ENCODE results near the gene FAM174C.
"Not testable (repeated sequence)": the region's sequence is repeated elsewhere in the genome, so short reads cannot be mapped to it uniquely, and the experiment has no call there.

The FAM174C gene

GRCh38 chr19:1300744-1301490 lies 25.6 kb downstream of the FAM174C start:
- DNase-seq (ENCODE audit: low spot score), result no peak

GRCh38 chr19:1302533-1303239 lies 27.4 kb downstream of the FAM174C start:
- DNase-seq (ENCODE audit: low spot score), result peak; percentile 71

DNA sequence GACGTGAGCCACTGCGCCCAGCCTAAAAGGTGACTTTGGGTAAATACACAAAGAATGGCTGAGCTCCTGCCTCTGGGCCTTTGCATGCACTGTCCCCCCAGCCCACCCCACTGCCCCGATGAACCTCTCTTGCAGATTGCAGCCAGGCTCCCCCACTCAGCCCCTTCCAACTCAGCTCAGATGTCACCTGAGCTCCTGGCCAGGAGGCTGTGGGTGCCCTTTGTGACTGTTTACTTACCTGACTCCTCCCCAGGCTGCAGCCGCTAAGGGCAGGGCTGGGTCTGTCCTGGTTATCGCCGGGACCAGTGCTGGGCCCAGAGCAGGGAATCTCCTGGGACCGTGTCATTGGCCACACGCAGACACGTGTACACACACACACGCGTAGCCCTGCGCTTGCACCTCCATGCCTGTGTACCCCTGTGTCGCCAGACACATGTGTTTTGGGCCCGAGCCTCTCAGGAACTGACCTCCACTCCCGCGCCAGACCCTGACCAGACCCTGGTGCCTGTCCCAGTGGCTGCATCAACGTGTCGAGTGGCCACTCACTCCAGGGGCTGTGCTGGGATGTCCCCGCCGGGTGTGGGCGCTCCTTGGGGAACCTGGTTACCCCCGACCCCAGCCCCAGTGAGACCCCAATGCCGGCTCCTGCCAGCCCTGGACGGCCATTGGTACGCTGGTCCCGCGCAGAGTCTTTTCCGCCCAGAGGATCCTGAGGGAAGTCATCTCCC lies 29.0 kb downstream of the FAM174C start:
- DNase-seq (ENCODE audit: low spot score), result no peak

- DNase-seq (ENCODE audit: low spot score), result not testable (repeated sequence)
Observed at GRCh38 chr19:1305354-1305753, 30.0 kb downstream of the FAM174C start.

DNA sequence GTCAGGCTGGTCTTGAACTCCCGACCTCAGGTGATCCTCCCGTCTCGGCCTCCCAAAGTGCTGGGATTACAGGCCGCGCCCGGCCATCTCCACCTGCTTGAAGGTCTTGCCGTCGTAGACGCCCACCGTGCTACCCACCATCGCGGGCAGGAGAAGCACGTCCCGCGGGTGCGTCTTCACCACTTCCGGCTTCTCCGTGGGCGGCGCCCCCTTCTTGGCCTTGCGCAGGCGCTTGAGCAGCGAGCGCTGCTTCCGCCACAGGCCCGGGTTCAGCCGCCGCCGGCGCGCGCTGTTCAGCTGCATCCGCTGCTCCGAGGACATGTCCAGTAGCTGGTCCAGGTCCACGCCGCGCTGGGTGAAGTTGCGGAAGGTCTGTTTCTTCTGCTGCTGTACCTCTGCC lies 32.0 kb downstream of the FAM174C start:
- DNase-seq (ENCODE audit: low spot score), result no peak

- DNase-seq (ENCODE audit: low spot score), result no peak
Observed at GRCh38 chr19:1307755-1308303, 32.5 kb downstream of the FAM174C start.

DNA sequence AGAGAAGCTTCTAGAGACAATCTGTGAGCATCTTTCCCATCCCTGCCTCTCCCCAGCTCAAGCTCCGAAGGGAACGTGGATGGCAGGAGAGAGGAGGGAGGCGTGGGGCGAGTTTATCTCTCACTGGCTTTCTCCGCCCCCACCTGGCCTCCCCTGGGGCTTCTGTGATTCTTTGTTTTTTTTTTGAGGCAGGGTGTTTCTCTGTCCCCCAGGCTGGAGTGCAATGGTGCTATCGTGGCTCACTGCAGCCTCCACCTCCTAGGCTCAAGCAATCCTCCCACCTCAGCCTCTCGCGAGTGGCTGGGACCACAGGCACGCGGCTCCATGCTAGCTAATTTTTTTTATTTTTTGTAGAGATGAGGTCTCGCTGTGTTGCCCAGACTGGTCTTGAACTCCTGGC lies 33.4 kb downstream of the FAM174C start:
- no peak for DNase-seq (ENCODE audit: low spot score)

GRCh38 chr19:1309977-1310852 lies 34.9 kb downstream of the FAM174C start:
- no peak for DNase-seq (ENCODE audit: low spot score)

DNA sequence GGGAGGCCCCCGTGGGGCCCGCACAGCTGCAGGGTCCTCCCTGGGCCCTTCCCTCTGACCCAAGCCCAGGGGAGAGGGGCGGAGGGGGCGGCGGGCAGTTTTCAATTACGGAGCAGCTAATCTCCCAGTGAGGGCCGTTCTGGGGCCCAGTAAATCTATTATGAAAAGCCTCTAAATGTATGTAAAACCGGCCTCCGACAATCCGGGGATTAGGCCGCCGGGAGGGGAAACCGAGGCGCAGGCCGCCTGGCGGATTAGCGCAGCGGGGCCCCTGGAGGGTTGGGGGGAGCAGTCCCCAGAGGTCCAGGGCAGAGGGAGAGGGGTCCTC lies 35.5 kb downstream of the FAM174C start:
- no peak for DNase-seq (ENCODE audit: low spot score)

GRCh38 chr19:1311543-1312091 lies 36.3 kb downstream of the FAM174C start:
- no peak for DNase-seq (ENCODE audit: low spot score)

- no peak for DNase-seq (ENCODE audit: low spot score)
Observed at GRCh38 chr19:1312767-1313694, 37.7 kb downstream of the FAM174C start.

- DNase-seq (ENCODE audit: low spot score), result no peak
Observed at GRCh38 chr19:1313695-1314613, 38.6 kb downstream of the FAM174C start.

DNA sequence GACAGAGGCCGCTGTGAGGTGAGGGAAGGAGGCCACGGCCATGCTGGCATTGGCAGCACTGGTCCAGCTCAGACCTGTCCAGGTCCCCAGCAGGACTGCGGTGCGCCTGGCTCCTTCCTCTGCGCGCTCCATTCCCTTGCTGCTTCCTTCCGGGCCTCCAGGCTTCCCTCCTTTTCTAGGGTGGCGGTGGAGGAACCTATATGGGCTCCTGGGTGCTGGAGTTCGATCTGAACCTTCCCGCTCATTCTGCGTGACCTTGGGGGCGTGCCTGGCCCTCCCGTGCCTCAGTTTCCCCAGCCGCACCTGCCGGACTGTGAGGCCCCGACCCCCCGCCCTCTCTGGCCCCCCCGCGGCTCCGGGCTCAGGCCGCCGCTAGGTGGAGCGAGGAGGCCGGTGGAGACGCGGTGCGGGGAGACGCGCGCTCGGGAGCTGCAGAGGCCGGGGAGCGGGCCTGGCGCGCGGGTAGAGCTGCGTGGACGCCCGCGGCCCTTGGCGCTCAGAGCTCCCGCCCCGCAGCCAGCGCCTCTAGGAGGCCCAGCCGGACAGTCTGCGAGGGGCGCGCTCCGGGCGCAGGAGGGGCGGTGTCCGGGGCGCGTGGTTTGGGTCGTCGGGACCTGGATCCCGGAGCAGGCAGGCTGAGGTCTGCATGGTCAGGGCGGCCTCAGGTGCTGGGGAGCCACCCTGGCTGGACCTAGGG lies 40.3 kb downstream of the FAM174C start:
- DNase-seq (ENCODE audit: low spot score), result peak; percentile 11

GRCh38 chr19:1316466-1316865 lies 41.1 kb downstream of the FAM174C start:
- no peak for DNase-seq (ENCODE audit: low spot score)

GRCh38 chr19:1317274-1318003 lies 42.1 kb downstream of the FAM174C start:
- DNase-seq (ENCODE audit: low spot score), result no peak

DNA sequence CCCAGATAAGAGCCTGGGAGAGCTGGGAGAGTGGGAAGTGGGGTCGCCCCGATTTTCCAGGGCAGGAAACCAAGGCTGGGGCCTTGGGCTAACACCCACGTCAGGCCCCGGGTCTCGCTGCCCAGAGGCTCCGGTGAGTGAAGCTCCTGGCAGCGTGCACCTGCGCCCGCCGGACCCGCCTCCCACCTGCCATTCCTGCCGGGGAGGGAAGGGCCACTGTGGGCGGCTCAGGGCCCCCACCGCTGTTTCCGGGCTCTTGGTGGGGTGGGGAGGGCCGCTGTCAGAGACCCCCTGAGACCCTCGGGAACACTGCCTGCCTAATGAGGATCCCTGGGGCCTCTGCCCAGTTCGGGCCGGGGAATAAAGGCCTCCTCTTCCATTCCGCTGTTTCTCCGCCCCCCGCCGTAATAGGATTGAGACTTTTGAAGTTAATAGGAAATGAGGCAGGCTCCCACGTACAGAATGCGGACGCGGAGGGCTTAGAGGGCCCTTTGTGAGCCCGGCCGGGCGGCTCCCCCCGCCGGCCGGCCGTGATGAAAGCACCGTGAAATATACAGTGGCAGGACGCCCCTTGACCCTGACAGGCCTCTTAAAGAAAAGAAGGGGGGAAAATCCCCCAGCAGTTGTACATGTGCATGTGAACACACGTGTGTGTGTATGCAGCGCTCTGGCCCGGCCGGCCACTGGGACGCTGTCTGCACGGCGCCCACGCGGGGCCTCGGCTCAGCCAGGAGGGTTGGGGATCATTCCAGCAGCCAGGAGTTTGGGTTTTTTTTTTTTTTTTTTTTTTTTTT lies 43.5 kb downstream of the FAM174C start:
- DNase-seq (ENCODE audit: low spot score), result no peak

DNA sequence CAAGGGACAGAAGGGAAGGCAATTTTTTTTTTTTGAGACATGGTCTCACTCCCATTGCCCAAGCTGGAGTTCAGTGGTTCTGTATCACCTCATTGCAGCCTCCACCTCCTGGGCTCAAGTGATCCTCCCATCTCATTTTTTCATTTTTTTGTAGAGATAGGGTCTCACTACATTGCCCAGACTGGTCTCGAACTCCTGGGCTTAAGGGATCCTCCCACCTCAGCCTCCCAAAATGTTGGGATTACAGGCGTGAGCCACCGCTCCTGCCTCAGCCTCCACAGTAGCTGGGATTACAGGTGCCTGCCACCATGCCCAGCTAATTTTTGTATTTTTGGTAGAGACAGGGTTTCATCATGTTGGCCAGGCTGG lies 44.9 kb downstream of the FAM174C start:
- not testable (repeated sequence) for DNase-seq (ENCODE audit: low spot score)

Measured in pons (tissue), 1 donor.